Measurements from ENCODE around the gene KDM2B. TPM values are rescaled to one million over a fixed set of nuclear protein-coding genes. Genes with fewer than 3 reads are reported as not detected.

KDM2B gene
- total RNA-seq, 1 donor from 2014 or later, result 51.7 TPM

- no peak overlapping the region for H3K27ac Mint-ChIP-seq
- no peak for DNase-seq (ENCODE audit: extremely low spot score, unreplicated experiment)
- no peaks in the 10 kb centered on the region for H3K27me3 Mint-ChIP-seq
- no peak for TF ChIP-seq CTCF (conservative IDR thresholded peaks at IDR 0.05)
- no peak overlapping the region for H3K4me3 Mint-ChIP-seq
- no peaks in the 10 kb centered on the region for H3K4me1 Mint-ChIP-seq (ENCODE audit: unreplicated experiment)
- no peaks in the 10 kb centered on the region for H3K9me3 Mint-ChIP-seq
- H3K36me3 Mint-ChIP-seq, result peaks cover 12% of the 10 kb centered on the region
These were observed 64.3 kb downstream of the KDM2B start for GRCh38 chr12:121516437-121517011.

- no peak for TF ChIP-seq CTCF (conservative IDR thresholded peaks at IDR 0.05)
- no peaks in the 10 kb centered on the region for H3K4me1 Mint-ChIP-seq (ENCODE audit: unreplicated experiment)
- H3K36me3 Mint-ChIP-seq, result peaks cover 12% of the 10 kb centered on the region
- no peak overlapping the region for H3K27ac Mint-ChIP-seq
- H3K27me3 Mint-ChIP-seq, result no peaks in the 10 kb centered on the region
- no peak overlapping the region for H3K4me3 Mint-ChIP-seq
- H3K9me3 Mint-ChIP-seq, result no peaks in the 10 kb centered on the region
- DNase-seq (ENCODE audit: extremely low spot score, unreplicated experiment), result no peak
These were observed 65.2 kb downstream of the KDM2B start for GRCh38 chr12:121515615-121516014.

GRCh38 chr12:121514184-121514742 is 66.6 kb downstream of the KDM2B start:
- H3K36me3 Mint-ChIP-seq, result peaks cover 10% of the 10 kb centered on the region
- no peak overlapping the region for H3K4me3 Mint-ChIP-seq
- no peak for DNase-seq (ENCODE audit: extremely low spot score, unreplicated experiment)
- no peaks in the 10 kb centered on the region for H3K9me3 Mint-ChIP-seq
- H3K27ac Mint-ChIP-seq, result no peak overlapping the region
- TF ChIP-seq CTCF (conservative IDR thresholded peaks at IDR 0.05), result no peak
- H3K4me1 Mint-ChIP-seq (ENCODE audit: unreplicated experiment), result no peaks in the 10 kb centered on the region
- no peaks in the 10 kb centered on the region for H3K27me3 Mint-ChIP-seq

GRCh38 chr12:121513464-121514183 is 67.2 kb downstream of the KDM2B start:
- TF ChIP-seq CTCF (conservative IDR thresholded peaks at IDR 0.05), result no peak
- Mint-ChIP-seq H3K27me3 (no peaks in the 10 kb centered on the region), H3K27ac (no peak overlapping the region), H3K4me1 (ENCODE audit: unreplicated experiment) (no peaks in the 10 kb centered on the region), H3K9me3 (no peaks in the 10 kb centered on the region), H3K4me3 (no peak overlapping the region), H3K36me3 (peaks cover 9% of the 10 kb centered on the region)
- DNase-seq (ENCODE audit: extremely low spot score, unreplicated experiment), result no peak

GRCh38 chr12:121512561-121512960 is 68.3 kb downstream of the KDM2B start:
- no peaks in the 10 kb centered on the region for H3K4me1 Mint-ChIP-seq (ENCODE audit: unreplicated experiment)
- no peak overlapping the region for H3K27ac Mint-ChIP-seq
- H3K4me3 Mint-ChIP-seq, result no peak overlapping the region
- no peaks in the 10 kb centered on the region for H3K9me3 Mint-ChIP-seq
- no peak for DNase-seq (ENCODE audit: extremely low spot score, unreplicated experiment)
- no peak for TF ChIP-seq CTCF (conservative IDR thresholded peaks at IDR 0.05)
- no peaks in the 10 kb centered on the region for H3K27me3 Mint-ChIP-seq
- H3K36me3 Mint-ChIP-seq, result peaks cover 9% of the 10 kb centered on the region

Data from type B pancreatic cell (in vitro differentiated cells).